H1 (cell line): Measurements from ENCODE around the gene GADD45B. TPM values are rescaled to one million over a fixed set of nuclear protein-coding genes. Genes with fewer than 3 reads are reported as not detected.

Experiments used
- CTCF ChIA-PET: fragments of 300-600 bp; sonication (Branson Sonifier 250); formaldehyde crosslinking; loops from one replicate; lab custom pipeline; 2021; ENCODE audit not compliant: partially characterized antibody; lab: Charles Lee
- POLR2A ChIA-PET: fragments of 300-600 bp; sonication (Branson Sonifier 250); formaldehyde crosslinking; loops from one replicate; lab custom pipeline; 2021; ENCODE audit warnings: inconsistent platforms; ENCODE audit not compliant: partially characterized antibody; lab: Charles Lee
- DNase-seq, 2 experiments: peaks; one replicate each; pipeline versions ENCODE4 v3.0.0 to v3.0.0-alpha.2; 2010 to 2022; ENCODE audit warnings: low spot score in 2 of 2, low read depth in 1 of 2, mixed read lengths in 1 of 2
- FAIRE-seq: peaks from 2 replicates; lab custom pipeline; 2011; peaks lifted over from hg19 to GRCh38; lab: Jason Lieb, UNC
- H2AFZ ChIP-seq: 2 replicates; pipeline ENCODE4 v1.8.1; 2012; ENCODE audit warnings: low read length, inconsistent platforms
- H2AK5ac ChIP-seq: 2 replicates; pipeline ENCODE4 v1.6.1; 2013; ENCODE audit warnings: low read depth, low read length
- H2BK120ac ChIP-seq: replicated peaks from 2 replicates; pipeline ENCODE3; 2013; ENCODE audit warnings: low read depth, low read length, inconsistent platforms
- H2BK12ac ChIP-seq: 2 replicates; pipeline ENCODE4 v1.6.1; 2013; ENCODE audit warnings: low read depth, low read length
- H2BK15ac ChIP-seq: 2 replicates; pipeline ENCODE4 v1.6.1; 2013; ENCODE audit warnings: low read length
- H2BK20ac ChIP-seq: 2 replicates; pipeline ENCODE4 v1.6.1; 2013; ENCODE audit warnings: low read length
- H2BK5ac ChIP-seq: 2 replicates; pipeline ENCODE4 v1.6.1; 2013; ENCODE audit warnings: low read depth, low read length
- H3K14ac ChIP-seq: 2 replicates; pipeline ENCODE4 v1.6.1; 2013; ENCODE audit warnings: inconsistent platforms; ENCODE audit not compliant: insufficient read length
- H3K18ac ChIP-seq: 2 replicates; pipeline ENCODE4 v1.6.1; 2013; ENCODE audit warnings: low read length; ENCODE audit errors: extremely low read depth
- H3K23ac ChIP-seq: 2 replicates; pipeline ENCODE4 v1.6.1; 2013; ENCODE audit warnings: inconsistent platforms; ENCODE audit not compliant: insufficient read length
- H3K23me2 ChIP-seq: 2 replicates; pipeline ENCODE4 v1.6.1; 2013; ENCODE audit warnings: low read depth, low read length
- H3K27ac ChIP-seq: 2 replicates; pipeline ENCODE4 v1.6.1; 2011; ENCODE audit warnings: low read depth, low read length, inconsistent platforms
- H3K27me3 ChIP-seq, 4 experiments: replicated peaks in 1 of 4; 1 replicate in 1 of 4; 2 replicates in 3 of 4; pipeline versions ENCODE4 v1.6.1 to v1.8.1; 2011 to 2013; ENCODE audit warnings: low read length in 3 of 4, mild to moderate bottlenecking in 3 of 4, inconsistent platforms in 2 of 4, mixed read lengths in 2 of 4, moderate library complexity in 1 of 4; ENCODE audit not compliant: control insufficient read depth in 3 of 4, insufficient read depth in 3 of 4; ENCODE audit errors: extremely low read depth in 1 of 4
- H3K36me3 ChIP-seq, 4 experiments: 2 replicates each; pipeline versions ENCODE4 v1.6.1 to v1.8.1; 2011 to 2013; ENCODE audit warnings: mild to moderate bottlenecking in 4 of 4, low read length in 3 of 4, moderate library complexity in 2 of 4, control low read depth in 1 of 4, inconsistent platforms in 1 of 4; ENCODE audit not compliant: insufficient read depth in 4 of 4, control insufficient read depth in 2 of 4
- H3K4ac ChIP-seq: replicated peaks from 2 replicates; pipeline ENCODE3; 2013; ENCODE audit warnings: low read length, low read depth, mixed read lengths, inconsistent platforms; ENCODE audit not compliant: insufficient read length
- H3K4me1 ChIP-seq, 4 experiments: replicated peaks in 1 of 4; 1 replicate in 1 of 4; 2 replicates in 3 of 4; pipeline versions ENCODE4 v1.6.1 to v1.8.1; 2011 to 2013; ENCODE audit warnings: low read length in 3 of 4, inconsistent platforms in 2 of 4, mixed read lengths in 1 of 4; ENCODE audit not compliant: insufficient read depth in 4 of 4, control insufficient read depth in 3 of 4
- H3K4me2 ChIP-seq, 2 experiments: 2 replicates each; pipeline versions ENCODE4 v1.6.1 to v1.8.1; 2011 to 2013; ENCODE audit warnings: low read depth in 2 of 2, low read length in 2 of 2, control low read depth in 1 of 2, inconsistent platforms in 1 of 2, mild to moderate bottlenecking in 1 of 2; ENCODE audit not compliant: insufficient read depth in 1 of 2
- H3K4me3 ChIP-seq, 4 experiments: fragments of 200-600, 300-600 bp in 1 of 4; sonication (generic), shearing (Covaris generic), sonication (Bioruptor Twin) in 1 of 4; 2 replicates each; pipeline versions ENCODE4 v1.5.1 to v1.8.1; 2011 to 2016; ENCODE audit warnings: low read length in 4 of 4, low read depth in 3 of 4, control low read depth in 2 of 4, inconsistent platforms in 2 of 4, mild to moderate bottlenecking in 2 of 4, mixed read lengths in 1 of 4, moderate library complexity in 1 of 4; ENCODE audit not compliant: insufficient read depth in 2 of 4; ENCODE audit errors: extremely low read depth in 1 of 4
- H3K56ac ChIP-seq: replicated peaks from 2 replicates; pipeline ENCODE3; 2013; ENCODE audit warnings: low read depth, mild to moderate bottlenecking, mixed read lengths, low read length, inconsistent platforms; ENCODE audit not compliant: insufficient read length
- H3K79me1 ChIP-seq: 2 replicates; pipeline ENCODE4 v1.6.1; 2013; ENCODE audit warnings: low read depth, low read length, control low read depth
- H3K79me2 ChIP-seq, 2 experiments: 2 replicates each; pipeline versions ENCODE4 v1.6.1 to v1.8.1; 2012 to 2013; ENCODE audit warnings: low read length in 2 of 2, mild to moderate bottlenecking in 2 of 2, inconsistent platforms in 1 of 2; ENCODE audit not compliant: insufficient read depth in 2 of 2, control insufficient read depth in 1 of 2
- H3K9ac ChIP-seq, 4 experiments: replicated peaks in 1 of 4; 1 replicate in 1 of 4; 2 replicates in 3 of 4; pipeline versions ENCODE4 v1.6.1 to v1.8.1; 2011 to 2013; ENCODE audit warnings: low read depth in 3 of 4, low read length in 3 of 4, control low read depth in 2 of 4, mild to moderate bottlenecking in 2 of 4, moderate library complexity in 2 of 4, inconsistent platforms in 1 of 4; ENCODE audit errors: extremely low read depth in 1 of 4
- H3K9me3 ChIP-seq, 2 experiments: 2 replicates each; pipeline versions ENCODE4 v1.6.1 to v1.8.1; 2012 to 2013; ENCODE audit warnings: mild to moderate bottlenecking in 2 of 2, moderate library complexity in 2 of 2, control low read depth in 1 of 2, inconsistent platforms in 1 of 2, low read depth in 1 of 2, low read length in 1 of 2, mixed read lengths in 1 of 2; ENCODE audit not compliant: insufficient read depth in 2 of 2
- H4K20me1 ChIP-seq, 2 experiments: replicated peaks in 1 of 2; 2 replicates each; pipeline versions ENCODE3 to v1.8.1; 2011 to 2013; ENCODE audit warnings: inconsistent platforms in 2 of 2, low read length in 2 of 2, mild to moderate bottlenecking in 1 of 2; ENCODE audit not compliant: insufficient read depth in 2 of 2, control insufficient read depth in 1 of 2
- H4K5ac ChIP-seq: 2 replicates; pipeline ENCODE4 v1.6.1; 2013; ENCODE audit warnings: low read length, low read depth, mixed read lengths, inconsistent platforms; ENCODE audit not compliant: insufficient read length
- H4K8ac ChIP-seq: 2 replicates; pipeline ENCODE4 v1.8.0; 2013; ENCODE audit warnings: mild to moderate bottlenecking, moderate library complexity, low read length, inconsistent platforms; ENCODE audit not compliant: insufficient read depth; ENCODE audit errors: extremely low read depth
- H4K91ac ChIP-seq: replicated peaks from 2 replicates; pipeline ENCODE3; 2013; ENCODE audit warnings: low read length, mixed read lengths, inconsistent platforms; ENCODE audit not compliant: insufficient read length
- ASH2L ChIP-seq: fragments of 200-600, 300-600 bp; sonication (generic); IDR thresholded peaks from one replicate; pipeline ENCODE4 v1.7.1; 2017; ENCODE audit warnings: low read length
- BACH1 ChIP-seq: IDR thresholded peaks from 2 replicates; pipeline ENCODE4 v1.6.1; 2012; ENCODE audit warnings: low read length, improper control_type of control experiment
- BCL11A ChIP-seq, 2 experiments: IDR thresholded peaks; one replicate each; pipeline ENCODE4 v1.6.1; 2011; ENCODE audit warnings: low read depth in 2 of 2, low read length in 2 of 2, mild to moderate bottlenecking in 2 of 2
- BRCA1 ChIP-seq: IDR thresholded peaks from 2 replicates; pipeline ENCODE4 v1.6.1; 2012; ENCODE audit warnings: low read depth, low read length, improper control_type of control experiment
- CEBPB ChIP-seq: IDR thresholded peaks from 2 replicates; pipeline ENCODE4 v1.6.1; 2012; ENCODE audit warnings: low read depth, low read length
- FOSL1 ChIP-seq: IDR thresholded peaks from 2 replicates; pipeline ENCODE4 v1.6.1; 2011; ENCODE audit warnings: mild to moderate bottlenecking, low read depth, low read length, moderate library complexity; ENCODE audit not compliant: insufficient read depth
- JUN ChIP-seq: IDR thresholded peaks from 2 replicates; pipeline ENCODE4 v1.6.1; 2011; ENCODE audit warnings: low read depth, mild to moderate bottlenecking, improper control_type of control experiment, low read length
- MAFK ChIP-seq: IDR thresholded peaks from 2 replicates; pipeline ENCODE4 v1.6.1; 2012; ENCODE audit warnings: low read depth, mild to moderate bottlenecking, improper control_type of control experiment, low read length
- PHF8 ChIP-seq: fragments of 200-600 bp; sonication (generic); conservative IDR thresholded peaks from 2 replicates; pipeline ENCODE4 v1.7.1; 2012; ENCODE audit warnings: low read depth, mild to moderate bottlenecking, inconsistent platforms, low read length, moderate library complexity
- POLR2A ChIP-seq, 2 experiments: IDR thresholded peaks; 1 replicate in 1 of 2; 2 replicates in 1 of 2; pipeline ENCODE4 v1.6.1; 2011; ENCODE audit warnings: low read depth in 2 of 2, low read length in 2 of 2, mild to moderate bottlenecking in 2 of 2; ENCODE audit errors: control extremely low read depth in 1 of 2
- SIN3A ChIP-seq, 2 experiments: IDR thresholded peaks in 1 of 2; conservative IDR thresholded peaks in 1 of 2; 2 replicates each; pipeline ENCODE4 v1.6.1; 2011 to 2012; ENCODE audit warnings: low read length in 2 of 2, improper control_type of control experiment in 1 of 2, low read depth in 1 of 2, mild to moderate bottlenecking in 1 of 2
- SUZ12 ChIP-seq: fragments of 200-600 bp; sonication (generic); IDR thresholded peaks from 2 replicates; pipeline ENCODE4 v1.6.1; 2012; ENCODE audit warnings: mild to moderate bottlenecking, inconsistent platforms, low read length, moderate library complexity, mixed read lengths
- WGBS, 2 experiments: shearing (Covaris generic) in 1 of 2; methylation state at CpG; one replicate each; pipeline versions ENCODE4 v1.1.6 to v1.1.7; 2013 to 2015; ENCODE audit warnings: low lambda C conversion rate in 2 of 2, mixed read lengths in 2 of 2, inconsistent platforms in 1 of 2, low coverage in 1 of 2, missing lambda C conversion rate in 1 of 2; ENCODE audit not compliant: insufficient replicate concordance in 2 of 2, insufficient coverage in 1 of 2, insufficient read length in 1 of 2; ENCODE audit errors: extremely low coverage in 1 of 2, missing lambda C conversion rate in 1 of 2; 5-methylcytosine and 5-hydroxymethylcytosine counted together
- polyA plus RNA-seq, 7 experiments: library from polyadenylated mRNA; depleted of rRNA in 3 of 7; stranded (reverse) in 5 of 7; unstranded in 2 of 7; fragments of >200 nt in 5 of 7; fragments of 200-250 nt in 2 of 7; gene quantifications; 1 replicate in 5 of 7; 2 replicates in 1 of 7; 4 replicates in 1 of 7; pipeline versions ENCODE4 v1.2.1 to v1.2.3, GENCODE V29; 2011 to 2013; ENCODE audit warnings: missing spikeins in 2 of 7, mixed read lengths in 2 of 7
- total RNA-seq: library from RNA; stranded (reverse); fragmentation: NEBNext Ultra II Directional; extraction: Animal tissue kit (Norgen Biotek cat#: 25700); gene quantifications from 2 replicates; pipeline ENCODE4 v1.2.1, GENCODE V29; 2021

Gene GADD45B
- total and polyA plus RNA-seq, 2 of the 8 experiments (the other 6 are each of a cell fraction or from before 2014, with no cell fraction given) = 7.4 to 11.4 TPM

GRCh38 chr19:2494447-2495129 lies 18.7 kb downstream of the GADD45B start:
- Histone ChIP-seq H4K8ac (peak overlapping the region; percentile 94), H3K4ac (peak overlapping the region; percentile 46), H3K4me1 (peaks cover 3 to 21% (median 13%) of the 10 kb centered on the region in 4 experiments), H4K20me1 (peaks cover 2% of the 10 kb centered on the region in 2 experiments), H3K23me2 (peaks cover 5% of the 10 kb centered on the region; the same call in 1 of the 2 replicates), H2BK20ac (no peak overlapping the region), H3K9ac (no peak overlapping the region; a peak in 1 of 7 replicates), H3K79me1 (no peaks in the 10 kb centered on the region), H2AFZ (peak overlapping the region; percentile 67; the same call in 1 of the 2 replicates), H3K56ac (no peak overlapping the region), H3K27me3 (peaks cover 4 to 40% (median 24%) of the 10 kb centered on the region in 4 experiments), H3K4me3 (peak overlapping the region; percentile 35 to 64 (median 47)), H2BK15ac (0 out of 2 replicates have a peak overlapping the region, but pooled peaks have one; percentile 10), H3K9me3 (no peaks in the 10 kb centered on the region), H2BK120ac (no peak overlapping the region), H3K4me2 (peak overlapping the region; percentile 44 to 89), H2AK5ac (0 out of 2 replicates have a peak overlapping the region, but pooled peaks have one; percentile 57), H2BK12ac (peak overlapping the region; percentile 76; the same call in 1 of the 2 replicates), H3K79me2 (no peaks in the 10 kb centered on the region), H3K18ac (no peak overlapping the region; the same call in 1 of the 2 replicates), H3K36me3 (no peaks in the 10 kb centered on the region), H2BK5ac (0 out of 2 replicates have a peak overlapping the region, but pooled peaks have one; percentile 9), H4K91ac (peak overlapping the region; percentile 50), H3K23ac (no peak overlapping the region), H4K5ac (no peak overlapping the region), H3K27ac (no peak overlapping the region), H3K14ac (no peak overlapping the region)
- ChIA-PET POLR2A (interaction anchor here (0.8 to 16.3 kb wide), 5 partner anchors 8 to 75 kb away, joined by 3 to 216 read pairs (median 3); partner anchors contain the start of gene GADD45B), CTCF (interaction anchor here (0.7 to 2.5 kb wide), 3 partner anchors 35 to 232 kb away, joined by 3 to 8 read pairs (median 3); no protein-coding TSS in a partner anchor)
- DNase-seq (no peak), FAIRE-seq (no peak)
- WGBS, 2 experiments = 36% methylated on average over 39 of the region's 72 CpGs; no CpG with 5 or more reads in 1 of the 2 experiments
- no peak for TF ChIP-seq ASH2L
- TF ChIP-seq MAFK = no peak
- TF ChIP-seq CEBPB = no peak
- TF ChIP-seq BCL11A (IDR thresholded peaks at IDR 0.05; ENCODE audit: low read depth in 2 of 2, low read length in 2 of 2) = no peak
- TF ChIP-seq SUZ12 = peak; percentile 64; the same call in 1 of the 2 replicates
- no peak for TF ChIP-seq PHF8
- no peak for TF ChIP-seq SIN3A (conservative IDR thresholded peaks at IDR 0.05 in 1 of 2, IDR thresholded peaks at IDR 0.05 in 1 of 2; ENCODE audit: low read depth in 1 of 2, low read length in 2 of 2)
- peak; percentile 88 for TF ChIP-seq BACH1
- no peak for TF ChIP-seq POLR2A (IDR thresholded peaks at IDR 0.05; ENCODE audit: control extremely low read depth in 1 of 2, low read depth in 2 of 2, low read length in 2 of 2)
- no peak for TF ChIP-seq BRCA1
- no peak for TF ChIP-seq FOSL1
- no peak for TF ChIP-seq JUN
